ENCODE results near the gene C1QTNF3.

DNA sequence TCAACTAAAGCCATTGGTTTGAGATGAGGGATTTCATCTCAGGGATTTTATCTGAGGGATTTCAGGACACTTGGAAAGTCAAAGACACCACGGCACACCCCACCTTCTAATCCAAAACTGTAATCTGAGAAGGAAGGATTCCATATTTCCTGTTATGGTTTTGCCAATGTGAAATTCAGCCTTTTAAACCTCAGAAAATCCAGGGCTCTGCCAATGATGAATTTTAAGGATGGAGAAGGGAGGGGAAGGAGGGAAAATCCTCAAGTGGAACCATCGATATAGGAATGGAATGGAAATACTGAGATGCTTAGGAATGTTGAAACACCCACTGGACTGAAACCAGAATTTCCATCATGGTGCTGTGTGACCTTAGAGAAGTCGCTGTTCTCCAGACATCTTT lies 5.3 kb downstream of the C1QTNF3 start:
- TF ChIP-seq, protein P1, sequence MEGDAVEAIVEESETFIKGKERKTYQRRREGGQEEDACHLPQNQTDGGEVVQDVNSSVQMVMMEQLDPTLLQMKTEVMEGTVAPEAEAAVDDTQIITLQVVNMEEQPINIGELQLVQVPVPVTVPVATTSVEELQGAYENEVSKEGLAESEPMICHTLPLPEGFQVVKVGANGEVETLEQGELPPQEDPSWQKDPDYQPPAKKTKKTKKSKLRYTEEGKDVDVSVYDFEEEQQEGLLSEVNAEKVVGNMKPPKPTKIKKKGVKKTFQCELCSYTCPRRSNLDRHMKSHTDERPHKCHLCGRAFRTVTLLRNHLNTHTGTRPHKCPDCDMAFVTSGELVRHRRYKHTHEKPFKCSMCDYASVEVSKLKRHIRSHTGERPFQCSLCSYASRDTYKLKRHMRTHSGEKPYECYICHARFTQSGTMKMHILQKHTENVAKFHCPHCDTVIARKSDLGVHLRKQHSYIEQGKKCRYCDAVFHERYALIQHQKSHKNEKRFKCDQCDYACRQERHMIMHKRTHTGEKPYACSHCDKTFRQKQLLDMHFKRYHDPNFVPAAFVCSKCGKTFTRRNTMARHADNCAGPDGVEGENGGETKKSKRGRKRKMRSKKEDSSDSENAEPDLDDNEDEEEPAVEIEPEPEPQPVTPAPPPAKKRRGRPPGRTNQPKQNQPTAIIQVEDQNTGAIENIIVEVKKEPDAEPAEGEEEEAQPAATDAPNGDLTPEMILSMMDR (IDR thresholded peaks at IDR 0.05), result no peak
- TF ChIP-seq POLR2A (IDR thresholded peaks at IDR 0.05), result no peak
